ENCODE data around the gene CDH13. TPM values are rescaled to one million over a fixed set of nuclear protein-coding genes. Genes with fewer than 3 reads are reported as not detected.

The CDH13 gene
- total RNA-seq, 1 experiment from 2014 or later: not detected

DNA sequence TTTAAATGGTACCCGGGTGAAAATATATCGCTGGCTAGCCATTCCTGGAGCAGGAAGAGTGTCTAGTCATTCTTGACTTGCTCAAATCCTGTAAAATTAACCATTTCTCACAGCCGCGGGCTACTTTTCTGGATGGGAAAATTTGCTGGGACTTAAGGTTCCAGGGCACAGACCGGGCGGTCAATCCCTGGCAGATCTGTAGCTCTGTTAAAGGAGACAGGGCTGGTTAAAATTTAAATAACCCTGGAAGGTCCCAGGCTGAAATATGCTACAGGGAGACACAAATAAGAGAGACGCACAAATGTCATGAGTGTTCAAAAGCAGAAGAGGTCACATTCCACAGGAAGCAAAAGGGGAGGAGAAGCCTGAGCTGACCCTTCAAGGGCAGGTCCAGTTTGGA lies 951.4 kb downstream of the CDH13 start:
- in situ Hi-C loops (cut with HindIII; ENCODE audit: low pct_unique_long_range_greater_than_20kb, low sequenced_read_pairs): no loop called here

DNA sequence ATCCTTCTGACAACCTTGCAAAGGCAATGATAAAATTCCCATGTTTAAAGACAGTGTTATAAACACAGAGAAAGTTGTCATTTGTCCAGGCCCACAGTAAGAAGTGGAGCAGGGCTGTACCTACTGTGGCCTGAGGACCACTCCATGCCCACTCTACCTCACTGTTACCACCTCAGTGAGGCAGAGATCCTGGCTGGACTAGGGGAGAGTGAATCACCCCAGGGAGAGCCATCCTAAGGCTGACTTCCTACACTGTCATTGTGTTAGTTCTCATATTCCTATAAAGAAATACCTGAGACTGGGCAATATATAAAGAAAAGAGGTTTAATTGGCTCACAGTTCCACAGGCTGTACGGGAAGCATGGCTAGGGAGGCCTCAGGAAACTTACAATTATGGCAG lies 952.3 kb downstream of the CDH13 start:
- DNase-seq (ENCODE audit: low read depth, low spot score): no peak
- in situ Hi-C loops (cut with HindIII; ENCODE audit: low pct_unique_long_range_greater_than_20kb, low sequenced_read_pairs): no loop called here

More for the DNA sequence above, 951.4 kb downstream of the CDH13 start:
- no peak for DNase-seq (ENCODE audit: low read depth, low spot score)

DNA sequence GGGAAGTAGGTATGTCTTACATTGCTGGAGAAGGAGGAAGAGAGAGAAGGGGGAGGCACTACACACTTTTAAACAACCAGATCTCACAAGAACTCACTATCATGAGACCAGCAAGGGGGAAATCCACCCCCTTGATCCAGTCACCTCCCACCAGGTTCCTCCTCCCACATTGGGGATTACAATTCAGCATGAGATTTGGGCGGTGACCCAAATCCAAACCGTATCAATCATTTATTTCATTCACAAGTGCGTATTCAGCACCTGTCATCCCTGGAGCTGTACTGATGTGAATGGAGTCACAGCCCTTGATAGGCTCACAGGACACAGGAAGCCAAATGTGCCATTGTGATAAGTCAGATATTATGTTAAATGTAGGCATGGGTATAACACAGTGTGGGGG lies 952.7 kb downstream of the CDH13 start:
- DNase-seq (ENCODE audit: low read depth, low spot score): no peak
- in situ Hi-C loops (cut with HindIII; ENCODE audit: low pct_unique_long_range_greater_than_20kb, low sequenced_read_pairs): no loop called here

DNA sequence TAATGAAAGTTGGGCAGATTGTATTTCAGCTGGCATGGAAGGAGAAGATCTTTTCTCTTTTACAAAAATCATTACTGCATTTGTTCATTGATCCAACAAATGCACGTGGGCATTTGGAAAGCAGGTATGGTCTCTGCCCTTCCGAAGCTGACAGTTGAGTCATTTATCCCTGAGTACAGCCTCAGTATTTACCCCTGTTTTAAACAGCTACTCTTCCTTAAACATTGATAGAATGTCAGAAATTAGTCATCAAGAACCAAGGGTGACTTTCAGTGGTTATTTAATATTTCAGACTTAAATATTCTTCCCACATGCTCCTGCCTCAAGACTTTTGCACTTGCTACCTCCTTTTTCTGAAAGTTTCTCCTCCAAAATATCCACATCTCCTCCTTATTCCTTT lies 954.3 kb downstream of the CDH13 start:
- in situ Hi-C loops (cut with HindIII; ENCODE audit: low pct_unique_long_range_greater_than_20kb, low sequenced_read_pairs): no loop called here

DNA sequence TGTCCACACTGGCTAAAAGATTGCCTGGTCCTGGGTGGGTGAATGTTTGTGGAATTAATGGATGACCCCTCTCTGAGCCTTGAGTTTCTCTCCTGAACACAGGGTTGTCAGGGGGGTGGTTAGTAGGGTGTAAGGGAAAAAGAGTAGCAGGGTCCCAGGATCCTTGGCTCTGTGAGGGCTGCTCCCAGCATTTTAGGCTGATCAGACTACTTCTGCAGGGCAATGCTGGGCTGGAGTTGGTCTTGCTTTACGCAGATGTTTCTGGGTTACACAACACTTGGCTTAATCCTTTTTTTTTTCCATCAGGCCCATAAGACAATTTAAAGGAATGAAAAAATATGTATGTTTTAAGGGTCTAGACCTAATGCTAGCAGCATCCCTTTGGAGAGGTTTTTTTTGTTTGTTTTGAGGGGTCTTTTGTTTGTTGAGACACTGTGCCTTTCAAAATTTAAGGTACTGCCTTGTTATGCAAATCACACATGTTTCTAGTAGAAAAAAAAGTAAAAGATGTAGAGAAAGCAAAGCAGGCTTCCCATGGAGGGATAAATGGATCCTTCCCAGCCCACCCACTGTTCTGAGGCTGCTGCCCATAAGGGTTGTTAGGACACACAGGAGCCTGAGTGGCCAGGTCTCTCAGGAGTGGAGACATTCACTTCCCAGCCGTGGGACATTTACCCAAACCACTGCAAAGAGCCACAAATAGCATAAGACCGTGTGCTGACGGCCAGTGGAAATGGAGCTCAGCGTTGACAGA lies 955.4 kb downstream of the CDH13 start:
- DNase-seq (ENCODE audit: low read depth, low spot score): no peak
- in situ Hi-C loops (cut with HindIII; ENCODE audit: low pct_unique_long_range_greater_than_20kb, low sequenced_read_pairs): no loop called here

More for the DNA sequence above, 954.3 kb downstream of the CDH13 start:
- DNase-seq (ENCODE audit: low read depth, low spot score): no peak

DNA sequence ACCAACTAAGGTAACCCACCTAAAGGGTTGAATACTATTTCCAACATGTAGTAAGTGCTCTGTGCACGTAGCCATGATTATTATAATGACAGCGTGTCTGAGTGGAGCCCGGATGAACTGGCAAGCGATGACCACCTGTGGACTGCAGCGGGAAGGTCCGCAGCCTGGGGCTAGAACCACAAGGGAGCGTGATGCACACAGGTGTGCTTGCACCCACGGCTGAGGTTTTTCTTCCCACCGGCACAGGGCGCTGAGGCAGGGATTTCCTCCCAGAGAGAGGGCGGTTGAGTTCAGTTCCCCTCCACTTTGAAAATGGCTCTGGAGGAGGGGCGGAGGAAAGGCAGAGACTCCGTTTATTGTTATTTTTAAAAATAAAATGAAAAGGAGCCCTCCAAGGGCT lies 959.3 kb downstream of the CDH13 start:
- DNase-seq (ENCODE audit: low read depth, low spot score): no peak
- in situ Hi-C loops (cut with HindIII; ENCODE audit: low pct_unique_long_range_greater_than_20kb, low sequenced_read_pairs): no loop called here

DNA sequence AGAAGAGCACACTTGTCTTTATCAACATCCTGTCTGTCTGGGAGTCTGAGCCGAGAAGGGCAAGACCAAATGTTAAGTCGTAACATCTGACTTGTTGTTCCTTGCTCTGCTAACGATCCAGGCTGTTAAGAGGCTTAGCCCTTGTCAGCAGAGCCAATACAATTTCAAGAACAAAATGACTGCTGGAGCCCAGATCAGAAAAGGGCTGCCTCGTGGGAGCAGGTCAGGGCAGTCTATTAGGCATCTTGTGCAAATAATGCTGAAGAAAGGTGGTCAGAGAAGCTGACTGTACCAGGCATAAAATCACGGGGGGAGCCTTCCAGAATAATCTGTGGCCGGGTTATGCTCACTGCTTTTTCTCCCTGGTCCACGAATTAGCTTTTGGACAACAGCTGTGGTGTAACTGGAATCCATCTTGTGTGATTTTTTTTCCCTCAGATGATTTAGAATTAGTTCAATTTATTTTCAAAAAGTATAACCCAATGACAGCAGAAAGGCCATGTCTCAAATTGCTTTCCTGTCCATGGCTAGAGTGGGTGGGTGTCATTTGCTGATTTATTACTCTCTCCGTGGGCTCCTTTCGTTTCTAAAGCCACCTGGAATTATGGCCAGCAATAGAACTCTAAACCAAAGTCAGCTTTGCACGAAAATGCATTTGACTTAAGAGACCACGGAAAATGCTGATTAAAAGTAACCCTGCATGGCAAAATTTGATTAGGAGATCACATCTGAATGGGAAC lies 959.9 kb downstream of the CDH13 start:
- DNase-seq (ENCODE audit: low read depth, low spot score): no peak
- in situ Hi-C loops (cut with HindIII; ENCODE audit: low pct_unique_long_range_greater_than_20kb, low sequenced_read_pairs): no loop called here

DNA sequence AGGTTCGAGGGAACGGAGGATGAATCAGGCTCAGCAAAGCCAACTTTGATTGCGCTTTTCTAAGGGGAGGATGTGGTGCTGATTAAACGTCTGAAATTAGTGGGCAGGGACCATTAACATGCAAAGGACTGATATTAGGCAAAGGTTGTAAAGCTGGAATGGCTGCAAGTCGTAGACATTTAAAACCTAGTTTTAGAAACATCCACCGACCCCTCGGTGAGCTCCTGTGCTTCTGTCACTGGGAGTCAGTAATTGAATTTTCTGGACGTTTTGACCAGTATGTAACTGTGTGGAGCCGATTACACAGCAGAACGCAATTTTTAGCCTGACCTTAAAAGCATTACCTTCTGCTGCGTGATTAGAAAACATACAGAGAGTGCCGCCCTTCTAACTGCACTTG lies 960.4 kb downstream of the CDH13 start:
- in situ Hi-C loops (cut with HindIII; ENCODE audit: low pct_unique_long_range_greater_than_20kb, low sequenced_read_pairs): no loop called here
- DNase-seq (ENCODE audit: low read depth, low spot score): no peak

DNA sequence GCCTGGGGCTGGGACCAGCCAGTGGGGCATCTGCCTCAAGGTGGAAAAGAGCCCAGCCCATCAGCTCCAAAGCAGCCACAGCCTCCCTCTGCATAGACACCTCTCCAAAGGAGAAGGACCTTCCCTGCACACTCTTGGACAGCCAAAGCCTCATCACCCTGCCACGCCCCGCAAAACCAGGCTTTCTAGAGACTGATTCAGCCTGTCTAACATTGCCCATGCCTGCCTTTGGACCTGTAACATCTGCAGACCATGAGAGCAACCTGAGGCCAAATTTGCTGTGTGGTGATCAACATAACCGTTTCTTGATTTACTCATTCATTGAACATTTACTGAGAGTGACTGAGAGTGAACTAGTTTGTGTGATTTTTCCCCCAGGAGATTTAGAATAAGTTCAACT lies 961.3 kb downstream of the CDH13 start:
- no peak for DNase-seq (ENCODE audit: low read depth, low spot score)
- in situ Hi-C loops (cut with HindIII; ENCODE audit: low pct_unique_long_range_greater_than_20kb, low sequenced_read_pairs): no loop called here

DNA sequence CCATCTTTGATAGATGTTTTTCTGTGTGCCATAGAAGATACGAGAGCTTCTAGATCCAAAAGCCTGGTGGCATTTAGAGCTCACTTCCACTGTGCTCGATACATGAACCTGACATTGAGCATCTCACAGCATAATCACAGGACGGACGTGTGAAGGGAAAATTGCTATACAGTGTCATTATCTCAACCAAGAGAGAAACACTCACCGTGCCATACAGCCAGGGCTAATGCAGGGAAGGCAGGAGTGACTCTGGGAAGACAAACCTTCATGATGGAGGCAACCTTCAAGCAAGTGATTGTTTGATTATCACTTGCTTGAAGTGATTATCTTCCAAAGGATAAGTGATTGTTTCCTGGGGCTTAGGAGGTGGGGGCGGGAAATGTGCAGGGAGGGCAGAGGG lies 962.8 kb downstream of the CDH13 start:
- in situ Hi-C loops (cut with HindIII; ENCODE audit: low pct_unique_long_range_greater_than_20kb, low sequenced_read_pairs): no loop called here
- DNase-seq (ENCODE audit: low read depth, low spot score): no peak

DNA sequence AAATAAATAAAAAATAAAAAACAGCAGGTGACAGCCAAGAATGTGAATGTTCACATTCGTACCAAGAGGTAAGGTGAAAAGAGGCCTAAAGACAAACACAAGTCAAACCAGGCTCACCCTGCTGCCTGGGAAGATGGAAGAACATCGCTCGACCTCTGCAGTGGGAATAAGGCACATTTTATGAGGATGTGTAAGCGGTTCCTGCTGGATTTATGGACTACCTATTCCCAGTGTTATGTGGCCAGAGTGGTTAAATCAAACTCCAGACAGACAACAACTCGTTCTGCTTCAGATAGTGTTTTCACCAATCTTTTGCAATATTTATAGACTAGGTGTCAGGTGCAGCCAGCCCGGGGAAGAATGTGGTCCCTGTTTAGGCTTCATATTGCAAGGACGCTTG lies 966.0 kb downstream of the CDH13 start:
- in situ Hi-C loops (cut with HindIII; ENCODE audit: low pct_unique_long_range_greater_than_20kb, low sequenced_read_pairs): no loop called here
- DNase-seq (ENCODE audit: low read depth, low spot score): no peak

DNA sequence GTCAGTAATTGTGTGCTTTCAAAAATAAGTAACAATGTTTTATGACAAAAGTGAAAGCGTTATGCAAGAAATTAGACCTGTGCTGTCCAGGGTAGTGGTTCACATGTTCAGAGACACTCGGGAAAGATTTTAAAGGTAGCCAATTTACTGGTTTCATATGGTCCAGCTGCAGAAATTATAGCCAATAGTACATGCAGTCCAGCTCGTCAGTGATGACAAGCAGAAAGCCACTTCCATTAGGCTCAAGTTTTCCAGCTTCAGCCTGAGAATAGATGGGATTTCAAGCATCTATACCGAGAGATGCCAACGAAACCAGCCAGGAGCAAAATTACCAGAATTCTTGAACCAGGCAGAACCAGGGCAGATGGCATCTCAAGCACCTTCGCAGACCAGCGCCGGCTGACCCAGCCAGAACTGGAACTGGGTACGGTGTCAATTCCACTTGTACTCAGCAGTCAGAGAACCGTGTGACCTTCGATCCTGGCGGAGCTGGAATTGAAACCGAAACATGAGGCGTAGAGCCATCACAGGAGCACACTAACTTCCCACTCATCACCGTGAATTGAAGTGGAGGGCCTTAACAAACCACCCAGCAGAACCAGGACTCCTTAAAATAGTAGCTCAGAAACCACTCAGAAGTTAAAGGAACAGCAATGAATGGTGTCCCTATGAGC lies 973.2 kb downstream of the CDH13 start:
- in situ Hi-C loops (cut with HindIII; ENCODE audit: low pct_unique_long_range_greater_than_20kb, low sequenced_read_pairs): no loop called here
- DNase-seq (ENCODE audit: low read depth, low spot score): no peak

DNA sequence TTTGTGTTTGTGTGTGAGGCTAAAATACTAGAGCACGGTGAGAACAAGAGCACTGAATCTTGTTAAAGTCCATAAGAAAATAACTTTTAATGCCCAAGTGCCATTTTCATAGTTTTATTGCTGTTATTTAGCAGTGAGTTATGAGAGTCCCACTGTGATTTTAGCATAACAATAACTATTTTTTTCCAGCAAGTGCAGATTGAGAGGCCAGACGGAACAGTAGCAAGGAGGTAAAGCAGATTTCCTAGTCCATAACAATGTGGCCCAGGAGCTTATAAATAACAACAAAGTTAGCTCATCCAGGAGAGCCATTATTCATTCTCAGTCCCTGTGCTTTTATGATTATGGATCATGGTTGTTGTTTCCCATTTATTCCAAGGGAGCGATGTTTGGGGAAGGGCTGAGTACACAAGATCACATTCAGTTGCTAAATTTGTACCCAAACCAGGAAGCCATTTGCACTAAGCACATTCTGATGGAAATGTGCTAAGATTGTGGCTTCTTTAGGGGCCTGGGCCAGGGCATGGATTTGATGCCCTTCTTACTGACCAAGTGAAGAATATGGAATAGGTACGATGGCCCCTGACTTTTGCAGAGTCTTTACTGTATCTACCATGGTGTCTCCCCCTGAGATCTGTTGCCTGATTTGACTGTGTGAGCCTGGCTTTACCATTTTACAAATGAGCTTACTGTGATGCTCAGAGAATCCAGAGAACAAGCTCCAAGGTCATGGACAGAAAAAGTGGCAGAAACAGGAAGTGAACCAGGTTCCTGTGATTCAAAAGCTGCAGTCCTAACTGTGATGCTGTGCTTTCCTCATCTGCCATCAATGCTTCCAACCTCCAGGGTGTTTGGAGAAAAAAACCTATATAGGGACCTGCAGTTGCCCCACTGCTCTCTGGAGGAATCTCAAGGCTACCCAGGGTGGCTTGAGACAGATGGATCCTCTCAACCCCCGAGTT lies 976.3 kb downstream of the CDH13 start:
- in situ Hi-C loops (cut with HindIII; ENCODE audit: low pct_unique_long_range_greater_than_20kb, low sequenced_read_pairs): no loop called here
- DNase-seq (ENCODE audit: low read depth, low spot score): no peak

DNA sequence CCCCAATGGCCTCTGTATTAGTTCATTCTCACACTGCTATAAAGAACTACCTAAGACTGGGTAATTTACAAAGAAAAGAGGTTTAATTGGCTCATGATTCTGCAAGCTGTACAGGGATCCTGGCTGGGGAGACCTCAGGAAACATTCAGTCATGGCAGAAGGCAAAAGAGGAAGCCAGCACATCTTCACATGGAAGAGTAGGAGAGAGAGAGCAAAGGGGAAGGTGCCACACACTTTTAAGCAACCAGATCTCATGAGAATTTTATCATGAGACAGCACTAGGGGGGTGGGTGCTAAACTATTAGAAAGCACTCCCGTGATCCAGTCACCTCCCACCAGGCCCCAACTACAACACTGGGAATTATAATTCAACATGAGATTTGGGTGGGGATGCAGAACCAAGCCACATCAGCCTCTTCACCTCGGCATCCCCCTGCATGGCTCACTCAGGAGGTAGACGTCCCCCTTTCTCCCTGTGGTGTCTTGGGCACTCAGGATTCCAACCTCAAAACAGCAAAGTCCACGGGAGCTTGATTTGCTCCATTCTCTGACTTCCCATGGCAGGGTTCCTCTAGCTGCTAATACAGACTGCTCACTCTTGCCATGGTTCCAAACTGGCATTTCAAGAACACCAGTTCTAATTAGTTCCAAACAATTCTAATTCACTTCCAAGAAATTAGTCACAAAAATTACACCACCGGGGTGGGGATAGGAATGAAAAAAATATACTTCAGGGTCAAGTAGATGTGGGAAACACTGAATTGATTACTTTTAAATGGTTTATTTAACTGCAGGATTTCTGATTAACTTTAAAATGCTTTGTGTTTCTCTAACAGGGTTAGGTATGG lies 977.2 kb downstream of the CDH13 start:
- in situ Hi-C loops (cut with HindIII; ENCODE audit: low pct_unique_long_range_greater_than_20kb, low sequenced_read_pairs): no loop called here
- DNase-seq (ENCODE audit: low read depth, low spot score): no peak

DNA sequence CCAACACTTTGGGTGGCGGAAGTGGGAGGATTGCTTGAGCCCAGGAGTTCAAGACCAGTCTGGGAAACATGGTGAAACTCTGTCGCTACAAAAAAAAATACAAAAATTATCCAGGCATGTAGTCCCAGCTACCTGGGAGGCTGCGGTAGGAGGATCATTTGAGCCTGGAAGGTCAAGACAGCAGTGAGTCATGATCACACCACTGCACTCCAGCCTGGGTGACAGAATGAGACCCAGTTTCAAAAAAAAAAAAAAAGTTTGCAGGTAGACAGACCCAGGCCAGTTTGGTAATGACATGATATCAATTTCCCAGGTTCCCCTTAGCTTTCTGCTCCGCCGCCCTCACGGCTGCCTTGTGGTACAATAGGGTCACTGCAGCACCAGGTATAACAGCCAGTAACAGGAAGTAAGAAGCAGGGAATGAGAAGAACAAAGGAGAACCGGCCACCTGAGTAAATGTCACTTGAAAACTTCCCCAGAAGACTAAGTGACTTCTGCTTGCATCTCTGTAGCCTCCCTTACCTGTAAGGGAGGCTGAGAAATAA lies 979.8 kb downstream of the CDH13 start:
- in situ Hi-C loops (cut with HindIII; ENCODE audit: low pct_unique_long_range_greater_than_20kb, low sequenced_read_pairs): no loop called here
- DNase-seq (ENCODE audit: low read depth, low spot score): no peak

DNA sequence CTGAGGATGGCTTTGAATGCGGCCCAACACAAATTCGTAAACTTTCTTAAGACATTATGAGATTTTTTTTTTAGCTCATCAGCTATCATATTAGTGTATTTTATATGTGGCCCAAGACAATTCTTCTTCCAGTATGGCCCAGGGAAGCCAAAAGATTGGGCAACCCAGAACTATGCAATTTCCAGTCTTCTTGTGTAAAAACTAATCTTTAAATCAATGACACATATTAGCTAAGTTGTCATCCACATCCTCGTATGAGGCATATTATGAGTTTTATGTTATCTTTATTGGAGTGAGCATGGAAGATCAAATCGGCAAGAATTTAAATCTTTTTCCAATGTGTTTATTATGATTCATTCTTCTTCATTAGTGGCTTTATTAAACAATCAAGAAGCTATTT lies 982.4 kb downstream of the CDH13 start:
- in situ Hi-C loops (cut with HindIII; ENCODE audit: low pct_unique_long_range_greater_than_20kb, low sequenced_read_pairs): no loop called here

More for the DNA sequence above, 982.4 kb downstream of the CDH13 start:
- no peak for DNase-seq (ENCODE audit: low read depth, low spot score)
